SKM-1 treated with dmso at 0.1 percent for 144 hours (cell line): ENCODE results near the gene LMNA.
"Not testable (repeated sequence)": the region's sequence is repeated elsewhere in the genome, so short reads cannot be mapped to it uniquely, and the experiment has no call there.

Experiments used
- DNase-seq: peaks from one replicate; lab custom pipeline; 2025; ENCODE audit not compliant: unreplicated experiment; lab: John Stamatoyannopoulos, UW

Gene LMNA

GRCh38 chr1:156104065-156104810 lies 10.3 kb upstream of the LMNA start:
- no peak for DNase-seq

- no peak for DNase-seq
Observed at GRCh38 chr1:156104861-156105832, 9.4 kb upstream of the LMNA start.

- DNase-seq = no peak
Observed at GRCh38 chr1:156106624-156107488, 7.7 kb upstream of the LMNA start.

- no peak for DNase-seq
Observed at GRCh38 chr1:156108057-156108456, 6.5 kb upstream of the LMNA start.

GRCh38 chr1:156108664-156109241 lies 5.8 kb upstream of the LMNA start:
- no peak for DNase-seq

- no peak for DNase-seq
Observed at GRCh38 chr1:156110252-156110651, 4.3 kb upstream of the LMNA start.

GRCh38 chr1:156111355-156111962 lies 3.1 kb upstream of the LMNA start:
- no peak for DNase-seq

GRCh38 chr1:156112276-156113137 lies 2.0 kb upstream of the LMNA start:
- DNase-seq = no peak

- no peak for DNase-seq
Observed at GRCh38 chr1:156113282-156113950, 1.1 kb upstream of the LMNA start.

GRCh38 chr1:156114919-156115513 lies 505 bp downstream of the LMNA start:
- DNase-seq = no peak

GRCh38 chr1:156115514-156116374 lies 1.2 kb downstream of the LMNA start:
- no peak for DNase-seq

GRCh38 chr1:156116731-156117130 lies 2.2 kb downstream of the LMNA start:
- DNase-seq = not testable (repeated sequence)

- DNase-seq = no peak
Observed at GRCh38 chr1:156117414-156118176, 3.1 kb downstream of the LMNA start.

- DNase-seq = no peak
Observed at GRCh38 chr1:156118177-156118868, 3.8 kb downstream of the LMNA start.

- DNase-seq = peak; percentile 88
Observed at GRCh38 chr1:156119503-156120209, 5.1 kb downstream of the LMNA start.

- DNase-seq = no peak
Observed at GRCh38 chr1:156120318-156120717, 5.8 kb downstream of the LMNA start.
